H9 (cell line): ENCODE data around the gene ADGRE1. TPM values are rescaled to one million over a fixed set of nuclear protein-coding genes. Genes with fewer than 3 reads are reported as not detected.

Source experiments
- DNase-seq: peaks from one replicate; pipeline ENCODE4 v3.0.0-alpha.2; 2017
- H2AFZ ChIP-seq: one replicate; pipeline ENCODE4 v1.6.1; 2013; ENCODE audit warnings: mild to moderate bottlenecking, low read length, control low read depth, moderate library complexity
- H2AK5ac ChIP-seq: 2 replicates; pipeline ENCODE4 v1.6.1; 2013; ENCODE audit warnings: low read length, control low read depth, mixed read lengths; ENCODE audit not compliant: insufficient read length
- H2BK120ac ChIP-seq: one replicate; pipeline ENCODE4 v1.6.1; 2013; ENCODE audit warnings: low read depth, mild to moderate bottlenecking, low read length, control low read depth, inconsistent platforms; ENCODE audit not compliant: poor library complexity, severe bottlenecking
- H2BK12ac ChIP-seq: 2 replicates; pipeline ENCODE4 v1.6.1; 2013; ENCODE audit warnings: low read length, control low read depth, mixed read lengths, low read depth; ENCODE audit not compliant: insufficient read length
- H2BK15ac ChIP-seq: 2 replicates; pipeline ENCODE4 v1.6.1; 2013; ENCODE audit warnings: low read depth, low read length, control low read depth
- H2BK20ac ChIP-seq: one replicate; pipeline ENCODE4 v1.6.1; 2013; ENCODE audit warnings: low read depth, mild to moderate bottlenecking, low read length, control low read depth, inconsistent platforms; ENCODE audit not compliant: poor library complexity, severe bottlenecking
- H2BK5ac ChIP-seq: 2 replicates; pipeline ENCODE4 v1.6.1; 2013; ENCODE audit warnings: low read length, control low read depth, mixed read lengths; ENCODE audit not compliant: insufficient read length
- H3K14ac ChIP-seq: 2 replicates; pipeline ENCODE4 v1.6.1; 2013; ENCODE audit warnings: low read length, control low read depth; ENCODE audit not compliant: insufficient read depth
- H3K18ac ChIP-seq: 2 replicates; pipeline ENCODE4 v1.6.1; 2013; ENCODE audit warnings: low read depth, mild to moderate bottlenecking, mixed read lengths, low read length, control low read depth; ENCODE audit not compliant: insufficient read length
- H3K23ac ChIP-seq: 2 replicates; pipeline ENCODE4 v1.6.1; 2013; ENCODE audit warnings: low read length, control low read depth, mixed read lengths, low read depth; ENCODE audit not compliant: insufficient read length
- H3K23me2 ChIP-seq: 2 replicates; pipeline ENCODE4 v1.6.1; 2013; ENCODE audit warnings: low read depth, mild to moderate bottlenecking, mixed read lengths, low read length, control low read depth; ENCODE audit not compliant: insufficient read length, poor library complexity, severe bottlenecking
- H3K27ac ChIP-seq: 2 replicates; pipeline ENCODE4 v1.5.1; 2013; ENCODE audit warnings: low read length, control low read depth, mixed read lengths, low read depth; ENCODE audit not compliant: insufficient read length
- H3K27me3 ChIP-seq: 2 replicates; pipeline ENCODE4 v1.6.1; 2013; ENCODE audit warnings: low read length, control low read depth, inconsistent platforms; ENCODE audit not compliant: insufficient read depth
- H3K4ac ChIP-seq: 2 replicates; pipeline ENCODE4 v1.6.1; 2013; ENCODE audit warnings: low read depth, mild to moderate bottlenecking, control low read depth, inconsistent platforms, low read length, moderate library complexity
- H3K4me1 ChIP-seq: 2 replicates; pipeline ENCODE4 v1.6.1; 2013; ENCODE audit warnings: low read length, control low read depth, inconsistent platforms; ENCODE audit not compliant: insufficient read depth
- H3K4me2 ChIP-seq: 2 replicates; pipeline ENCODE4 v1.6.1; 2013; ENCODE audit warnings: low read length, control low read depth, mixed read lengths; ENCODE audit not compliant: insufficient read length, insufficient read depth
- H3K56ac ChIP-seq: 2 replicates; pipeline ENCODE4 v1.6.1; 2013; ENCODE audit warnings: low read depth, mild to moderate bottlenecking, mixed read lengths, low read length, control low read depth; ENCODE audit not compliant: insufficient read length
- H3K79me1 ChIP-seq: 2 replicates; pipeline ENCODE4 v1.6.1; 2013; ENCODE audit warnings: low read depth, mild to moderate bottlenecking, moderate library complexity, low read length, control low read depth, inconsistent platforms; ENCODE audit not compliant: insufficient read depth, poor library complexity, severe bottlenecking
- H3K79me2 ChIP-seq: 2 replicates; pipeline ENCODE4 v1.6.1; 2013; ENCODE audit warnings: low read length, control low read depth, inconsistent platforms; ENCODE audit not compliant: insufficient read depth
- H3K9ac ChIP-seq: 2 replicates; pipeline ENCODE4 v1.6.1; 2013; ENCODE audit warnings: low read length, control low read depth, mixed read lengths; ENCODE audit not compliant: insufficient read length; ENCODE audit errors: extremely low read depth
- H3K9me3 ChIP-seq: one replicate; pipeline ENCODE4 v1.6.1; 2013; ENCODE audit warnings: low read depth, low read length, inconsistent platforms; ENCODE audit not compliant: control insufficient read depth
- H3T11ph ChIP-seq: one replicate; pipeline ENCODE4 v1.6.1; 2013; ENCODE audit warnings: mild to moderate bottlenecking, low read length, control low read depth, inconsistent platforms
- H4K20me1 ChIP-seq: one replicate; pipeline ENCODE4 v1.6.1; 2013; ENCODE audit not compliant: control insufficient read depth, insufficient read length, insufficient read depth
- H4K5ac ChIP-seq: 2 replicates; pipeline ENCODE4 v1.6.1; 2013; ENCODE audit warnings: low read depth, mild to moderate bottlenecking, mixed read lengths, low read length, control low read depth; ENCODE audit not compliant: insufficient read length
- H4K8ac ChIP-seq: replicated peaks from 2 replicates; pipeline ENCODE4 v1.6.1; 2013; ENCODE audit warnings: low read length, control low read depth, mixed read lengths, low read depth; ENCODE audit not compliant: insufficient read length
- H4K91ac ChIP-seq: 2 replicates; pipeline ENCODE4 v1.6.1; 2013; ENCODE audit warnings: low read depth, mild to moderate bottlenecking, moderate library complexity, mixed read lengths, low read length, control low read depth; ENCODE audit not compliant: insufficient read length
- H3K27ac Mint-ChIP-seq, 3 experiments: 2 replicates in 2 of 3; 3 replicates in 1 of 3; pipeline ENCODE4 v1.8.0; 2020 to 2021; ENCODE audit warnings: mixed read lengths in 3 of 3, mild to moderate bottlenecking in 1 of 3, moderate library complexity in 1 of 3
- H3K27me3 Mint-ChIP-seq: 2 replicates; pipeline ENCODE4 v1.8.0; 2021; ENCODE audit warnings: low read depth, mild to moderate bottlenecking, moderate library complexity, mixed read lengths
- H3K36me3 Mint-ChIP-seq, 3 experiments: 2 replicates in 2 of 3; 3 replicates in 1 of 3; pipeline ENCODE4 v1.8.0; 2020 to 2021; ENCODE audit warnings: low read depth in 3 of 3, mixed read lengths in 3 of 3; ENCODE audit not compliant: insufficient read depth in 1 of 3
- H3K4me1 Mint-ChIP-seq, 2 experiments: 2 replicates each; pipeline ENCODE4 v1.8.0; 2020; ENCODE audit warnings: mixed read lengths in 2 of 2
- H3K4me3 Mint-ChIP-seq, 2 experiments: 2 replicates in 1 of 2; 3 replicates in 1 of 2; pipeline ENCODE4 v1.8.0; 2020 to 2021; ENCODE audit warnings: mild to moderate bottlenecking in 2 of 2, mixed read lengths in 2 of 2, moderate library complexity in 1 of 2
- H3K9me3 Mint-ChIP-seq, 2 experiments: 2 replicates in 1 of 2; 3 replicates in 1 of 2; pipeline ENCODE4 v1.8.0; 2020; ENCODE audit warnings: mild to moderate bottlenecking in 2 of 2, mixed read lengths in 2 of 2, moderate library complexity in 1 of 2
- CTCF ChIP-seq: fragments of 200-600 bp; sonication (generic); conservative IDR thresholded peaks from 3 replicates; pipeline ENCODE4 v1.8.0; 2021; ENCODE audit warnings: antibody characterized with exemption, mild to moderate bottlenecking
- WGBS: extraction: QIAGEN DNeasy Blood & Tissue Kit; methylation state at CpG from one replicate; pipeline ENCODE4 v1.1.7; 2013; ENCODE audit warnings: missing lambda C conversion rate, low lambda C conversion rate, mixed read lengths; ENCODE audit not compliant: insufficient read length; ENCODE audit errors: extremely low coverage; 5-methylcytosine and 5-hydroxymethylcytosine counted together
- total RNA-seq: library from RNA; stranded (reverse); gene quantifications from 2 replicates; pipeline ENCODE4 v1.2.1, GENCODE V29; 2021

The ADGRE1 gene
- total RNA-seq, 1 experiment from 2014 or later, result not detected

DNA sequence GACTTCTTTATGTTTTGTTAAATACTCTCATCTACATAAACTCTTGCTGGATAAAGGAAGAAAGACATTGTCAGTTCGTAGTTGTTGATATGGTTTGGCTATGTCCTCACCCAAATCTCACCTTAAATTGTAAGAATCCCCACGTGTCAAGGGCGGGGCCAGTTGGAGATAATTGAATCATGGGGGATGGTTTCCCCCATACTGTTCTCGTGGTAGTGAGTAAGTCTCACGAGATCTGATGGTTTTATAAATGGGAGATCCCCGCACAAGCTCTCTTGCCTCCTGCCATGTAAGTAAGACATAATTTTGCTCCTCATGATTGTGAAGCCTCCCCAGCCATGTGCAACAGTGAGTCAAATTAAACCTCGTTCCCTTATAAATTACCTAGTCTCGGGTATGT is 3.6 kb downstream of the ADGRE1 start:
- no peaks in the 10 kb centered on the region for H4K20me1 ChIP-seq
- H3T11ph ChIP-seq, result no peak overlapping the region
- H3K23me2 ChIP-seq, result no peaks in the 10 kb centered on the region
- no peak overlapping the region for H3K14ac ChIP-seq
- H3K18ac ChIP-seq, result no peak overlapping the region
- no peak overlapping the region for H4K8ac ChIP-seq
- Mint-ChIP-seq H3K9me3 (peaks cover 83 to 90% of the 10 kb centered on the region in 2 experiments), H3K4me1 (no peaks in the 10 kb centered on the region), H3K27ac (no peak overlapping the region), H3K4me3 (no peak overlapping the region), H3K27me3 (peaks cover 9% of the 10 kb centered on the region), H3K36me3 (peaks cover 5 to 23% (median 12%) of the 10 kb centered on the region in 3 experiments; a peak in 6 of 7 replicates)
- no peak overlapping the region for H4K91ac ChIP-seq
- H3K9ac ChIP-seq, result no peak overlapping the region
- H3K9me3 ChIP-seq, result peaks cover 36% of the 10 kb centered on the region
- no peak overlapping the region for H3K4ac ChIP-seq
- H2BK15ac ChIP-seq, result no peak overlapping the region
- H3K27ac ChIP-seq, result no peak overlapping the region
- H3K23ac ChIP-seq, result no peak overlapping the region
- H4K5ac ChIP-seq, result no peak overlapping the region
- H2BK20ac ChIP-seq, result no peak overlapping the region
- H2AFZ ChIP-seq, result no peak overlapping the region
- no peak overlapping the region for H2AK5ac ChIP-seq
- H2BK120ac ChIP-seq, result no peak overlapping the region
- no CpG with 5 or more reads among the region's 8 CpGs for WGBS
- no peak overlapping the region for H2BK5ac ChIP-seq
- no peaks in the 10 kb centered on the region for H3K79me1 ChIP-seq
- H2BK12ac ChIP-seq, result no peak overlapping the region
- no peaks in the 10 kb centered on the region for H3K27me3 ChIP-seq
- no peaks in the 10 kb centered on the region for H3K4me1 ChIP-seq
- no peak overlapping the region for H3K4me2 ChIP-seq
- no peak for DNase-seq
- no peaks in the 10 kb centered on the region for H3K79me2 ChIP-seq
- no peak for TF ChIP-seq CTCF
- no peak overlapping the region for H3K56ac ChIP-seq
